Right lobe of liver (tissue), 6 donors: ENCODE results near the gene VAV2. TPM values are rescaled to one million over a fixed set of nuclear protein-coding genes. Genes with fewer than 3 reads are reported as not detected.

Source experiments
- ATAC-seq, 4 donors: fragments of 200-7000 bp; cut with Tn5 transposase; one replicate each; pipeline ENCODE4 v1.9.1; 2020; ENCODE audit warnings: mild to moderate bottlenecking in 4 of 4, moderate library complexity in 4 of 4
- DNase-seq, 3 donors: peaks; one replicate each; pipeline ENCODE4 v3.0.0-alpha.2; 2020
- H3K27ac ChIP-seq, 3 donors: fragments of 200-600 bp; one replicate each; pipeline ENCODE4 v1.8.0; 2022
- H3K27me3 ChIP-seq, 2 donors: fragments of 200-600 bp; one replicate each; pipeline ENCODE4 v1.8.0; 2022
- H3K36me3 ChIP-seq, 4 donors: fragments of 200-600 bp; sonication (generic) in 1 of 4; one replicate each; pipeline versions ENCODE4 v1.5.1 to v1.8.0; 2017 to 2022; ENCODE audit warnings: control low read depth in 1 of 4
- H3K4me1 ChIP-seq, 4 donors: fragments of 200-600 bp; sonication (generic) in 1 of 4; one replicate each; pipeline versions ENCODE4 v1.5.1 to v1.8.0; 2017 to 2022; ENCODE audit warnings: control low read depth in 1 of 4
- H3K4me3 ChIP-seq, 3 donors: fragments of 200-600 bp; one replicate each; pipeline ENCODE4 v1.8.0; 2022
- H3K9me3 ChIP-seq, 4 donors: fragments of 200-600 bp; sonication (generic) in 1 of 4; one replicate each; pipeline versions ENCODE4 v1.5.1 to v1.8.0; 2017 to 2022; ENCODE audit warnings: control low read depth in 1 of 4
- CTCF ChIP-seq, 4 donors: fragments of 200-600 bp in 3 of 4; fragments of 450-650 bp in 1 of 4; IDR thresholded peaks; one replicate each; pipeline versions ENCODE4 v1.5.1 to v1.8.0; 2016 to 2022; ENCODE audit warnings: antibody characterized with exemption in 4 of 4, mild to moderate bottlenecking in 2 of 4
- POLR2A ChIP-seq: fragments of 450-650 bp; IDR thresholded peaks from one replicate; pipeline ENCODE4 v1.6.1; 2017; ENCODE audit warnings: antibody characterized with exemption, mild to moderate bottlenecking
- WGBS: methylation state at CpG from one replicate; pipeline ENCODE4 v1.1.6; 2018; ENCODE audit warnings: low coverage, low lambda C conversion rate; ENCODE audit not compliant: insufficient coverage; ENCODE audit errors: missing lambda C conversion rate; 5-methylcytosine and 5-hydroxymethylcytosine counted together
- intact Hi-C, 2 donors: fragments of 100-400 bp; cut with DNase I; formaldehyde crosslinking; loops; one replicate each; pipeline versions ENCODE4 v1.11.2 to v1.14.1; 2022
- total RNA-seq, 6 experiments: library from RNA; depleted of rRNA in 2 of 6; stranded (reverse); fragments of >200 nt in 2 of 6; fragmentation: NEBNext Ultra II Directional in 3 of 6; extraction: Animal tissue kit (Norgen Biotek cat#: 25700) in 3 of 6; gene quantifications; one replicate each; pipeline versions ENCODE4 v1.1.0 to v1.2.4, GENCODE V29; 2016 to 2023
- donor health status: DM: no; HTN: yes; CAD: no.
- donor health status: DM: no; HTN: no; CAD: no.
- donor health status: DM: no; HTN: no; CAD: no.
- donor health status: DM: no; HTN: yes; CAD: no.
- donor health status: DM: no; HTN: yes; CAD: no.

The VAV2 gene
- total RNA-seq, 6 experiments from 2014 or later: 30.1 to 44.3 (median 34.9) TPM

GRCh38 chr9:133864011-133864410, 128.1 kb downstream of the VAV2 start:
- intact Hi-C loops: no loop called here
- H3K9me3 ChIP-seq: no peaks in the 10 kb centered on the region
- no peaks in the 10 kb centered on the region for H3K27me3 ChIP-seq
- 82% methylated on average over 9 of the region's 16 CpGs for WGBS
- no peak for TF ChIP-seq CTCF (IDR thresholded peaks at IDR 0.05)
- H3K4me3 ChIP-seq: no peak overlapping the region
- peak overlapping the region in 1 of 3 donors; percentile 63 for H3K27ac ChIP-seq
- H3K4me1 ChIP-seq: peaks cover 0 to 7% (median 3%) of the 10 kb centered on the region in 4 donors
- DNase-seq (no peak), ATAC-seq (no peak)
- H3K36me3 ChIP-seq: peaks cover 0 to 5% (median 0%) of the 10 kb centered on the region in 4 donors

DNA sequence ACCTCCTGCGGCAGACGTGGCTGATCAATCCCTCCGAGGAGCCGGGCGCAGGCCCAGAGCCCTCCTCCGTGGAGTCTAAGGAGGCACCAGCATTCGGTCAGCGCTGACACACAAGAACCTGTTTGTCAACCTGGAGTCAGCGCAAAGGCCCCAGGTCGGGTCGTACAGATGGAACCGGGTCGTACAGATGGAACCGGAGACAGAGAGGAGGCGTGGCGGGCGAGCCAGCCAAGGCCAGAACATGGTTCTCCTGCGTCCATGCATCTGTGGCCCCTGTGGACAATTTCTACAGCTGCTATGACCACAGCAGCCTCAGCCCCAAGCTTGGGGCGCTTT, 128.9 kb downstream of the VAV2 start:
- Histone ChIP-seq H3K27ac (peak overlapping the region; percentile 36 to 75 (median 63)), H3K4me3 (no peak overlapping the region), H3K36me3 (peaks cover 0 to 5% (median 0%) of the 10 kb centered on the region in 4 donors), H3K27me3 (no peaks in the 10 kb centered on the region), H3K9me3 (no peaks in the 10 kb centered on the region), H3K4me1 (peaks cover 0 to 7% (median 3%) of the 10 kb centered on the region in 4 donors)
- intact Hi-C loops: no loop called here
- WGBS: 80% methylated on average over 2 of the region's 19 CpGs
- no peak for TF ChIP-seq POLR2A
- no peak for TF ChIP-seq CTCF (IDR thresholded peaks at IDR 0.05)
- DNase-seq: no peak
- no peak for ATAC-seq

GRCh38 chr9:133862585-133863256, 129.4 kb downstream of the VAV2 start:
- H3K36me3 ChIP-seq: peaks cover 0 to 5% (median 0%) of the 10 kb centered on the region in 4 donors
- intact Hi-C loops: no loop called here
- no peak for TF ChIP-seq POLR2A
- TF ChIP-seq CTCF (IDR thresholded peaks at IDR 0.05): no peak
- H3K9me3 ChIP-seq: no peaks in the 10 kb centered on the region
- H3K27me3 ChIP-seq: no peaks in the 10 kb centered on the region
- 49% methylated on average over 15 of the region's 28 CpGs for WGBS
- no peak overlapping the region for H3K4me3 ChIP-seq
- DNase-seq (peak; percentile 69 to 78 (median 70)), ATAC-seq (peak; percentile 56 to 62 (median 60))
- H3K27ac ChIP-seq: peak overlapping the region; percentile 36 to 75 (median 63)
- H3K4me1 ChIP-seq: peaks cover 0 to 7% (median 3%) of the 10 kb centered on the region in 4 donors

DNA sequence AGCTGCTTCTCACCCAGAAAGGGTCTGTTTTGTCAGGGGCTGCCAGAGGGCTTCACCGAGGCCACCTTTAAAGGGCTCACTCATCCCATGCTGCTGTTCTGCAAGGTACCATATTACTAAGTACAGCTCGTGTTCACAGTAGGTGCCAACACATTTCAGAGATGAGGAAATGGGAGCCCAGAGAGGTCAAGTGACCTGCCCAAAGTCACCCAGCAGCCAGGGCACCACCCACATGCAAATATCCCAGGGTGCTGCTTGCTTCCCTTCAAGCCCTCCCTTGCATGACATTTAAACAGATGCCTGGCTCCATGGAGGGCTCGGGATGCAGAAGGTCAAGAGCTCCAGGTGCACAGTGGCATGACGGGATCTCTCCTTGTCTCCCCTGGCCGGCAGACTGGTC, 130.4 kb downstream of the VAV2 start:
- WGBS: no CpG with 5 or more reads among the region's 5 CpGs
- Histone ChIP-seq H3K27ac (peak overlapping the region in 1 of 3 donors; percentile 37), H3K27me3 (no peaks in the 10 kb centered on the region), H3K4me1 (peaks cover 0 to 9% (median 4%) of the 10 kb centered on the region in 4 donors), H3K9me3 (no peaks in the 10 kb centered on the region), H3K36me3 (peaks cover 0 to 5% (median 0%) of the 10 kb centered on the region in 4 donors), H3K4me3 (no peak overlapping the region)
- intact Hi-C loops: no loop called here
- no peak for TF ChIP-seq CTCF (IDR thresholded peaks at IDR 0.05)
- no peak for TF ChIP-seq POLR2A
- ATAC-seq: no peak
- no peak for DNase-seq
